SH-SY5Y (cell line): ENCODE measurements around the gene ZNF74.

Source experiments
- GATA2 ChIP-seq: IDR thresholded peaks from 2 replicates; pipeline ENCODE4 v1.6.1; 2011; ENCODE audit warnings: mild to moderate bottlenecking, low read depth, low read length
- GATA3 ChIP-seq: IDR thresholded peaks from 2 replicates; pipeline ENCODE4 v1.6.1; 2011; ENCODE audit warnings: low read depth, mild to moderate bottlenecking, low read length, moderate library complexity

DNA sequence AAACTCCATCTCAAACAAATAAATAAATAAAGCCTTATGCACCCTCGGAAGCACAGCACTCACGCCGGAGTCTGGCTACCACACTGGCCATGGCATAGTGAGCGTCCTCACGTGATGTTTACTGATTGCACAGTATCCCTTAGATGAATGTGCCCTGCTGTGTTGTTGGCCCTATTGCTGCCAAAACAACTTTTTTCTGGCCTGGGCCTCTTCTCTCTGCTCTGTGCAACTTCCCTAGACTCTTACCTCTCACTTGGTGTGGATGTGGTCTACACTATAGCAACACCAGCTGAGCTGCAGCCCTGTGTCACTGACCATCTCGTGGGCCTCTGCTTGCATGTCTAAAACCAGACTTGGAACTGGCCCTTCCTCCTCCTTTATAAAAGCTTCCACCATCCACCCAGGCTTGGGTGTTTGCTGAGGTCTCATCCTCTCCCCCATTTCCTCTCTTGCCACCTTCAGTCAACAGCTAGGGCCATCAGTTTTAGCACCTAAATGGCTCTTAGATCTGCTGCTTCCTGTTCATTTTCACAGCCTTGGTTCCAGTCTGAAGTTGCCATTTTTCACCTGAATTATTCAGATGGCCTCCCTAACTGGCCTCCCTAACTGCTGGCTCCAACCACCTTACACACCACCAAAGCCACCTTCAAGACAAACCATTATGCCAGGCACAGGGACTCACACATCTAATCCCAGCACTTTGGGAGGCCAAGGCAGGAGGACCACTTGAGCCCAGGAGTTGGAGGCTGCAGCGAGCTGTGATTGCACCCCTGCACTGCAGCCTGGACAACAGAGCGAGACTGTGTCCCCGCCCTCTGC, 9.2 kb downstream of the ZNF74 start:
- TF ChIP-seq GATA2 (no peak), GATA3 (no peak)
